HEK293T (cell line): ENCODE data around the gene COL28A1.

Experiments
- CTCF ChIA-PET: fragments of 350-600 bp; formaldehyde crosslinking; extraction: SDS; loops from one replicate; lab custom pipeline; 2021; ENCODE audit warnings: antibody characterized with exemption, inconsistent platforms; lab: Yijun Ruan, JAX
- POLR2A ChIA-PET: fragments of 350-600 bp; formaldehyde crosslinking; extraction: SDS; loops from one replicate; lab custom pipeline; 2020; ENCODE audit warnings: antibody characterized with exemption, inconsistent platforms; lab: Yijun Ruan, JAX
- DNase-seq: peaks from one replicate; pipeline ENCODE4 v3.0.0; 2012; ENCODE audit warnings: mixed read lengths; ENCODE audit errors: extremely low spot score
- ARNT ChIP-seq: fragments of 450-650 bp; IDR thresholded peaks from 2 replicates; pipeline ENCODE4 v1.6.1; 2017; ENCODE audit warnings: mild to moderate bottlenecking
- BHLHE40 ChIP-seq: fragments of 450-650 bp; IDR thresholded peaks from 2 replicates; pipeline ENCODE4 v1.6.1; 2016; ENCODE audit warnings: mild to moderate bottlenecking, moderate library complexity, borderline replicate concordance
- CTBP1 ChIP-seq: fragments of 450-650 bp; IDR thresholded peaks from 2 replicates; pipeline ENCODE4 v1.6.1; 2016; ENCODE audit warnings: borderline replicate concordance
- ELF4 ChIP-seq: fragments of 450-650 bp; IDR thresholded peaks from 2 replicates; pipeline ENCODE4 v1.6.1; 2017; ENCODE audit warnings: antibody characterized with exemption
- FOXA1 ChIP-seq: fragments of 450-650 bp; IDR thresholded peaks from 2 replicates; pipeline ENCODE4 v1.6.1; 2016; ENCODE audit warnings: mild to moderate bottlenecking
- FOXK2 ChIP-seq: fragments of 450-650 bp; IDR thresholded peaks from 2 replicates; pipeline ENCODE4 v1.6.1; 2016; ENCODE audit warnings: mild to moderate bottlenecking
- FOXM1 ChIP-seq: fragments of 450-650 bp; IDR thresholded peaks from 2 replicates; pipeline ENCODE4 v1.6.1; 2017; ENCODE audit warnings: mild to moderate bottlenecking, borderline replicate concordance
- HDGF ChIP-seq: fragments of 450-650 bp; IDR thresholded peaks from 2 replicates; pipeline ENCODE4 v1.6.1; 2017; ENCODE audit warnings: antibody characterized with exemption, borderline replicate concordance
- L3MBTL2 ChIP-seq: fragments of 450-650 bp; conservative IDR thresholded peaks from 2 replicates; pipeline ENCODE4 v1.6.1; 2016; ENCODE audit warnings: mild to moderate bottlenecking
- LEF1 ChIP-seq: fragments of 450-650 bp; IDR thresholded peaks from 2 replicates; pipeline ENCODE4 v1.6.1; 2017; ENCODE audit warnings: mild to moderate bottlenecking, borderline replicate concordance
- NFRKB ChIP-seq: fragments of 450-650 bp; IDR thresholded peaks from 2 replicates; pipeline ENCODE4 v1.6.1; 2016; ENCODE audit warnings: mild to moderate bottlenecking, moderate library complexity
- SP1 ChIP-seq: fragments of 450-650 bp; IDR thresholded peaks from 2 replicates; pipeline ENCODE4 v1.6.1; 2017
- SUZ12 ChIP-seq: fragments of 450-650 bp; IDR thresholded peaks from 2 replicates; pipeline ENCODE4 v1.6.1; 2016; ENCODE audit warnings: mild to moderate bottlenecking
- TARDBP ChIP-seq: fragments of 450-650 bp; IDR thresholded peaks from 2 replicates; pipeline ENCODE4 v1.6.1; 2016
- ZNF384 ChIP-seq: fragments of 450-650 bp; IDR thresholded peaks from 2 replicates; pipeline ENCODE4 v1.6.1; 2016
- TF ChIP-seq, protein P1 (sequence below): fragments of 450-650 bp; IDR thresholded peaks from 2 replicates; pipeline ENCODE4 v1.6.1; 2016

COL28A1 gene

DNA sequence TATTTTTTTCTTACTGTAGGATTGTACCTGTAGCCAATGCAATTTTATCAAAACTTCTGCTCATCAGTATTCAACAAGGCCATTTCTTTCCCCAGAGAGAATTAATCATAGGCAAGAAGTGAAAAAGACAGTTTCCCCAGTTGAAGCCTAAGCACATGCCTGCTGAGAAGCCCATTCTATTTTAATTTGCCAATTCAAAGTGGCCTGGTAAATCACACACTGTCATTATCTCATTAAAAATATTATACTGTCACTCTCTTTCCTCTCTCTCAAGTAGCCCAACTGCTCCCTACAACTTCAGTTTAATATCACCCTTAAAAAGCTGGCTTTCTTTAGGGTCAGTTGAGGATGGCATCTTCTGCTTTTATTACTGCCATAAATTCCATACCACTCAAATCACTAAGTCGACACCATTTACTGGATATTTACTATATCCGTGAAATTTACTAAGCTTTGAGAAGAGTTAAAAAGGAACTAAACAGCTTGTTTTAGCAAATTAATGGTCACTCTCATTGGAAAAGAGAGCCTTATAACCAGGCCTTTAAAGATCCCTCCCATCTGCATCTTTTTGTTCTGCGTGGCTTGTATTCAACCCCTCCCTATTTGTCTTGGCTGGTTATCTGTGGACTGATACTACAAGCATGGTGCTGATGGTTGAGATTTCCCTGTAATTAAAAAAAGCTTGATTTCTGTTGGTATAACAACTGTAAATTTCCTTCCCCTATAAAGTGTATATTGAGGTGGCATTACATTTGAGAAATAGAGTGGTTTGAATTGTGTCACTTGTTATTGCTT is 30.6 kb downstream of the COL28A1 start:
- CTCF ChIA-PET, result interaction anchor here (1.1 kb wide), 1 partner anchor 80 kb away, joined by 3 read pairs; no protein-coding TSS in a partner anchor
- no peak for DNase-seq
- TF ChIP-seq SUZ12, result no peak
- TF ChIP-seq, protein P1, sequence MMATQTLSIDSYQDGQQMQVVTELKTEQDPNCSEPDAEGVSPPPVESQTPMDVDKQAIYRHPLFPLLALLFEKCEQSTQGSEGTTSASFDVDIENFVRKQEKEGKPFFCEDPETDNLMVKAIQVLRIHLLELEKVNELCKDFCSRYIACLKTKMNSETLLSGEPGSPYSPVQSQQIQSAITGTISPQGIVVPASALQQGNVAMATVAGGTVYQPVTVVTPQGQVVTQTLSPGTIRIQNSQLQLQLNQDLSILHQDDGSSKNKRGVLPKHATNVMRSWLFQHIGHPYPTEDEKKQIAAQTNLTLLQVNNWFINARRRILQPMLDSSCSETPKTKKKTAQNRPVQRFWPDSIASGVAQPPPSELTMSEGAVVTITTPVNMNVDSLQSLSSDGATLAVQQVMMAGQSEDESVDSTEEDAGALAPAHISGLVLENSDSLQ, result peak; percentile 46
- POLR2A ChIA-PET, result no interaction called here

DNA sequence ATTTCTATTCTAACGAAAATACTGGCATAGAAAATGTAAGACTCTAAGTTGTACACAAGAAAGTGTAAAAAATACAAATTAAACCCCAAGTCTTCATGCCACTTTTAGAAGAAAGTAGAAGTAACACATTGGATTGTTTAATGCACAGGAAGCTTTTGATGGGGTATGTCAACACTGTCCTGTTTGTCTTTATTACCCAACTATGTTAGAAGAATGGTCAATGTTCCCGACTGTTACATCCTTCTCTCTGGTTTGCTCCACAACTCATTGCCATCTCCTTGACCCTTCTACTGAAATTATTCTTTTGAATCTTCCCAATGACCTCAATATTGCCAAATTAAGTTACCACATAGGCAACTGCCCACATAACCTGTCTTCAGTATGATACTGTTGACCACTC is 35.8 kb downstream of the COL28A1 start:
- POLR2A ChIA-PET, result no interaction called here
- DNase-seq, result no peak
- TF ChIP-seq LEF1, result no peak
- CTCF ChIA-PET, result no interaction called here

DNA sequence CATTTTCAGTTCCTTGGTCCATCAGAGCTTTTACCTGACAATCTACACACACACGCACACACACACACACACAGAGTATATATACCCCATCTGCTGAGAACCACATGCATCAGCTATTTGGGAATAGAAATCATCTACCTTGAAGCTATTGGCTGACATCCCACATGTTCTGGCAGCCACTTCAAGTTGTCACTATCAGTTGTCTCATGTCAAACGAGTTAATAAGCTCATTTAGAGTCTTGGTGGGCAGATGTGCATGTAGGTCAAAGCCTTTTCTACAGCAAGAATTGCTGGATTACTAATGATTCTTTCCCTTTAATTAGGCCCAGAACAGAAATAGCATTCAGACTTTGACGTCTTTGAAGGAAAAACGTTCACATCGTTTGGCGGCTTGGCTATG is 36.8 kb downstream of the COL28A1 start:
- ChIA-PET POLR2A (no interaction called here), CTCF (no interaction called here)
- DNase-seq, result no peak
- TF ChIP-seq HDGF (no peak), CTBP1 (no peak), BHLHE40 (no peak), TARDBP (no peak)

DNA sequence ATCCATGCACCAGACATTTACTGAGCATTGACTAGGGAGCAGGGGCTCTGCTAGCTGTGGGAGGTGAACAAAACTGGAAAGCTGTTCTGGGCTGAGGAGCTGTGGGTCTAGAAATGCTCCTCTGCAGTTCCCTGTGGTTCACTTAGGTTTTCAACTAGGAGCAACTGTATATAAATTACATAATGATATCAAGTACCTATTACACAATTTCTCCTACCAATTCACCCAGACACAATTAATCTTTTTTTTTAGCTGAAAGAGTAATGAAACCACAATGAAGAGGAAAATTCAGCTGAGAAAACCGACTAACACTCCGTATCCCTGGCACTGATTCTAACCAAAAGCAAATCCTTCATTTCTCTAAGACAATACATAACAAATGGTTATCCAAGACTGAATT is 39.4 kb downstream of the COL28A1 start:
- ChIA-PET CTCF (no interaction called here), POLR2A (no interaction called here)
- DNase-seq, result no peak
- TF ChIP-seq L3MBTL2, result no peak
- TF ChIP-seq BHLHE40, result no peak
- TF ChIP-seq, protein P1, result no peak
- TF ChIP-seq ARNT, result no peak
- no peak for TF ChIP-seq FOXA1
- no peak for TF ChIP-seq TARDBP
- TF ChIP-seq SUZ12, result no peak
- TF ChIP-seq LEF1, result no peak
- TF ChIP-seq NFRKB, result no peak
- no peak for TF ChIP-seq HDGF
- TF ChIP-seq FOXM1, result no peak
- no peak for TF ChIP-seq ZNF384
- no peak for TF ChIP-seq ELF4
- TF ChIP-seq SP1, result no peak

DNA sequence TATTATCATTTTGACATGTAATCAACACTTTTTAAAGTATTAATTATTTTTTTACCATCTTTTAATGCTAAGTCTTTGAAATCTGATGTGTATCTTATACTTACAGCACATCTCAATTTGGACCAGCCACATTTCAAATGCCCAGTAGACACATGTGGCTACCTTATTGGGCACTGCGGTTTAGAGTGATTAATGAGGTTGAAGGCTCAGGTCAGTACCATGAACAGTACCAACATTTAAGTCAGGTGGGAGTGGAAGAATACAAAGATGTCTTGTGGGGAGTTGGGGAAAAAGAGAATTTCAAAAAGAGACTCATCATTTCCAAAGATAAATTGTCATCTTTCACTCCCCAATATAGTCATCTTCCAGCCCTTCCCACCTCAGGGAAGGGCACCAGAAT is 40.5 kb downstream of the COL28A1 start:
- TF ChIP-seq ELF4 (no peak), BHLHE40 (no peak), HDGF (no peak), FOXA1 (no peak), ZNF384 (no peak), NFRKB (no peak), SUZ12 (no peak), TARDBP (no peak)
- TF ChIP-seq, protein P1, result no peak
- no peak for DNase-seq
- ChIA-PET POLR2A (no interaction called here), CTCF (interaction anchor here (0.6 kb wide), 1 partner anchor 89 kb away, joined by 3 read pairs; no protein-coding TSS in a partner anchor)

DNA sequence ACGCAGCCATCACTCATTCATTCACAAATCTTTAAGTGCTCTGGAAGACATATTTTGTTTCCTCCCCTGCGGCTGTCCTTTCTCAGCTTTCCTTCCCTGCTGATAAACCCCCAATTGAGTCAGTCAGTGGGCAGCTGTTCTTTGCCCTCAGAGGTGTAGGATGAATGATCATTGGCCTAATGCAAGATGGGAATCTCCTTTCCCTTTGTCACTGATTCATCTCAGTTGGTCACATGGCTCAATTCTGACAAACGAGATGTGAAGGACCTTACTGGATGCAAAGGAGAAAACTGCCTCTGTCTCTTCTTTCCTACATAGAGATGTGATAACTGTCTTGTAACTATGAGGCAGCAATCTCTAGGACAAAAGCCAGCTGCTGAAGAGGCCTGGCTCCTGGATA is 44.6 kb downstream of the COL28A1 start:
- ChIA-PET CTCF (no interaction called here), POLR2A (no interaction called here)
- no peak for TF ChIP-seq ARNT
- TF ChIP-seq, protein P1, result no peak
- TF ChIP-seq FOXA1, result no peak
- no peak for TF ChIP-seq SUZ12
- TF ChIP-seq ZNF384, result no peak
- no peak for TF ChIP-seq LEF1
- TF ChIP-seq L3MBTL2, result no peak
- TF ChIP-seq SP1, result no peak
- no peak for TF ChIP-seq FOXK2
- no peak for TF ChIP-seq NFRKB
- no peak for TF ChIP-seq BHLHE40
- TF ChIP-seq ELF4, result no peak
- no peak for TF ChIP-seq HDGF
- TF ChIP-seq CTBP1, result no peak
- no peak for TF ChIP-seq FOXM1
- no peak for TF ChIP-seq TARDBP
- DNase-seq, result no peak
